Body of pancreas (tissue), 4 donors: ENCODE results near the gene KLHL26. TPM values are rescaled to one million over a fixed set of nuclear protein-coding genes. Genes with fewer than 3 reads are reported as not detected.
"Not testable (repeated sequence)": the region's sequence is repeated elsewhere in the genome, so short reads cannot be mapped to it uniquely, and the experiment has no call there.

Experiments
- ATAC-seq: fragments of 150-250 bp; one replicate; pipeline ENCODE4 v1.9.1; 2016
- DNase-seq, 4 donors: peaks; one replicate each; pipeline ENCODE4 v3.0.0-alpha.2; 2019
- H3K27ac ChIP-seq, 4 donors: fragments of 200-600 bp; sonication (generic); 1 replicate in 3 of 4; 2 replicates in 1 of 4; pipeline versions ENCODE4 v1.5.1 to v1.6.1; 2016 to 2019; ENCODE audit warnings: mild to moderate bottlenecking in 1 of 4, mixed read lengths in 1 of 4, moderate library complexity in 1 of 4
- H3K27me3 ChIP-seq, 2 donors: fragments of 200-600 bp; sonication (generic); one replicate each; pipeline ENCODE4 v1.6.0; 2016; ENCODE audit warnings: mild to moderate bottlenecking in 1 of 2
- H3K36me3 ChIP-seq, 2 donors: fragments of 200-600 bp; sonication (generic); replicated peaks in 1 of 2; 2 replicates each; pipeline ENCODE4 v1.5.1; 2016; ENCODE audit warnings: low read depth in 2 of 2; ENCODE audit not compliant: insufficient read depth in 1 of 2
- H3K4me1 ChIP-seq: fragments of 200-600 bp; sonication (generic); one replicate; pipeline ENCODE4 v1.6.0; 2016
- H3K4me3 ChIP-seq, 2 donors: fragments of 200-600 bp; sonication (generic); 1 replicate in 1 of 2; 2 replicates in 1 of 2; pipeline ENCODE4 v1.5.1; 2016 to 2019
- H3K9me3 ChIP-seq, 3 donors: fragments of 200-600 bp; sonication (generic); 1 replicate in 2 of 3; 2 replicates in 1 of 3; pipeline ENCODE4 v1.5.1; 2016
- CTCF ChIP-seq, 7 experiments: fragments of 450-650 bp in 4 of 7; fragments of 200-600 bp in 3 of 7; sonication (generic) in 3 of 7; IDR thresholded peaks; one replicate each; pipeline ENCODE4 v1.5.1; 2016 to 2019; ENCODE audit warnings: antibody characterized with exemption in 7 of 7
- POLR2A ChIP-seq, 3 donors: fragments of 450-650 bp; IDR thresholded peaks; one replicate each; pipeline ENCODE4 v1.6.1; 2016; ENCODE audit warnings: antibody characterized with exemption in 3 of 3, mild to moderate bottlenecking in 2 of 3
- WGBS, 2 donors: methylation state at CpG; one replicate each; pipeline ENCODE4 v1.1.5; 2017; 5-methylcytosine and 5-hydroxymethylcytosine counted together
- intact Hi-C: fragments of 100-400 bp; cut with DNase I; formaldehyde crosslinking; loops from one replicate; pipeline ENCODE4 v1.15.1; 2023
- total RNA-seq, 2 donors: library from RNA; depleted of rRNA; stranded (reverse); fragments of >200 nt; gene quantifications; one replicate each; pipeline ENCODE4 v1.1.0, GENCODE V29; 2016

KLHL26 gene
- total RNA-seq, 2 donors from 2014 or later = 3.6 to 8.9 TPM

- DNase-seq (peak; percentile 63 to 74 (median 72)), ATAC-seq (peak; percentile 61)
- peak overlapping the region; percentile 83 to 92 for H3K4me3 ChIP-seq
- no peak for TF ChIP-seq POLR2A (IDR thresholded peaks at IDR 0.05)
- peak in 5 of 7 experiments; percentile 9 to 43 (median 38) for TF ChIP-seq CTCF (IDR thresholded peaks at IDR 0.05)
- no peaks in the 10 kb centered on the region for H3K27me3 ChIP-seq
- H3K4me1 ChIP-seq = peaks cover 23% of the 10 kb centered on the region
- peak overlapping the region; percentile 71 to 93 (median 84) for H3K27ac ChIP-seq
- no peaks in the 10 kb centered on the region for H3K9me3 ChIP-seq
- 20 to 76% methylated on average over 18 to 49 of the region's 52 CpGs for WGBS, 2 donors
- intact Hi-C loops = no loop called here
- H3K36me3 ChIP-seq = no peaks in the 10 kb centered on the region
Measured at GRCh38 chr19:18589380-18590272, 47.2 kb upstream of the KLHL26 start.

GRCh38 chr19:18590273-18591272 is 46.3 kb upstream of the KLHL26 start:
- TF ChIP-seq CTCF (IDR thresholded peaks at IDR 0.05) (no peak), POLR2A (IDR thresholded peaks at IDR 0.05) (no peak)
- DNase-seq (no peak), ATAC-seq (no peak)
- intact Hi-C loops = no loop called here
- no peaks in the 10 kb centered on the region for H3K9me3 ChIP-seq
- no peaks in the 10 kb centered on the region for H3K36me3 ChIP-seq
- peaks cover 29% of the 10 kb centered on the region for H3K4me1 ChIP-seq
- H3K4me3 ChIP-seq = no peak overlapping the region
- no peaks in the 10 kb centered on the region for H3K27me3 ChIP-seq
- no peak overlapping the region for H3K27ac ChIP-seq
- 84 to 88% methylated on average over 39 of the region's 40 CpGs for WGBS, 2 donors

DNA sequence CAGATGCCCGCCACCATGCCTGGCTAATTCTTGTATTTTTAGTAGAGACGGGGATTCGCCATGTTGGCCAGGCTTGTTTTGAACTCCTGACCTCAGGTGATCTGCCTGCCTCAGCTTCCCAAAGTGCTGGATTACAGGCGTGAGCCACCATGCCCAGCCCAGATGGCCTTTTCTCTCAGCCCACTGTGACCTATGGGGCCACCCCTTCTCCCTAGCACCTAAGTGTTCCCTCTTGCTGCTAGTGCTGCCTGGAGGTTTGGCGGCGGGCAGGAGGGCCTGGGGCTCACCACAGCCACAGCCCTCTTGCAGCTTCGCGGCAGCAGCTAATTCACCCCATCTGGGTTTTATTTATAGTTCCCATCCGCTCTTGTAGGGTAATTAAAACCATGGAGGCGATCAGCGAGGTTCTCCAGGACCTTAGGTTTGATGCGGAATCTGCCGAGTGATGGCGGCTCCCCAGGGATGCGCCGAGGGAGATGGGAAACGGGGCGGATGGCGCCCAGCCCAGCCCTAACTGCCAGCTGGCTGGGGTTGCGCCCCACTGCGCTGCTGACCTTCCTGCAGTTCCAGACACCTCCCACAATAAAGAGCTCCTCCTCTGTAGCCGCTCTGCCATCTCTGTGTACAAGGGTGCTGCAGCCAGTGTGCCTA is 45.0 kb upstream of the KLHL26 start:
- Histone ChIP-seq H3K9me3 (no peaks in the 10 kb centered on the region), H3K4me3 (no peak overlapping the region), H3K36me3 (no peaks in the 10 kb centered on the region), H3K27me3 (peaks cover 0 to 6% of the 10 kb centered on the region in 2 donors), H3K4me1 (peaks cover 35% of the 10 kb centered on the region), H3K27ac (no peak overlapping the region)
- DNase-seq (no peak), ATAC-seq (no peak)
- TF ChIP-seq POLR2A (IDR thresholded peaks at IDR 0.05) (no peak), CTCF (IDR thresholded peaks at IDR 0.05) (no peak)
- WGBS, 2 donors = 90 to 91% methylated on average over 20 to 22 of the region's 22 CpGs
- intact Hi-C loops = no loop called here

DNA sequence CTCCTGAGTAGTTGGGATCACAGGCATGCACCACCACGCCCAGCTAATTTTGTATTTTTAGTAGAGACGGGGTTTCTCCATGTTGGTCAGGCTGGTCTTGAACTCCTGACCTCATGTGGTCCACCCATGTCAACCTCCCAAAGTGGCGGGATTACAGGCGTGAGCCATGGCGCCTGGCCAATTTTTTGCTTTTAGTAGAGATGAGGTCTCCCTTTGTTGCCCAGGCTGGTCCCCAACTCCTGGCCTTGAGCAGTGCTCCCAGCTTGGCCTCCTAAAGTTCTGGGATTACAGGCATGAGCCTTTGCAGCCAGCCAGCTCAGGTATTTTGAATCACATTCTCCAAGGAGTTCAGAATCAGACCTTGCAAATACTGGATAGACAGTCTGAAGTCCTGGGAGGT is 44.1 kb upstream of the KLHL26 start:
- peak in 1 of 4 donors; percentile 21 for DNase-seq
- ATAC-seq, H3K27ac ChIP-seq, H3K9me3 ChIP-seq, H3K27me3 ChIP-seq, H3K4me3 ChIP-seq, H3K36me3 ChIP-seq, intact Hi-C loops: not testable (repeated sequence)
- WGBS, 2 donors = 67 to 68% methylated on average over 5 of the region's 5 CpGs
- peaks cover 36% of the 10 kb centered on the region for H3K4me1 ChIP-seq
